ENCODE measurements around the gene NCKAP5.

The NCKAP5 gene

DNA sequence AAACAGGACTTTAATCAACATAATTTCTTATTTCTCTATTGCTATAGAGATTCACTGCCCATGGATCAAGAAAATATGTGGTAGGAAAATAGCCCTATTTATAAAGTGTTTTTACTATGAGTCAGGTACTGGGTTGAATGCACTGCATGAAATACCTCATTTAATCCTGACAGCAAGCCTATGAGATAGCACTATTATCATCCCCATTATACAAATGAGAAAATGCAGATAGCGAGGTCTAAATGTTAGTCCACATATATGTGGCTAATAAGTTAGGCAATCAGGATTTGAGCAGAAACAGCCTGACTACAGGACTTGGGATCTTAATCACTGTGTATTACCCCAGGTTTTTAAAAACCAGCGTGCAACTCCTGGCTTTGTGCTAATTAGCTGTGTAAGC is 889.8 kb downstream of the NCKAP5 start:
- POLR2A ChIA-PET = no interaction called here
- DNase-seq (ENCODE audit: extremely low spot score) = no peak
- CTCF ChIA-PET = no interaction called here
- TF ChIP-seq, protein P1, sequence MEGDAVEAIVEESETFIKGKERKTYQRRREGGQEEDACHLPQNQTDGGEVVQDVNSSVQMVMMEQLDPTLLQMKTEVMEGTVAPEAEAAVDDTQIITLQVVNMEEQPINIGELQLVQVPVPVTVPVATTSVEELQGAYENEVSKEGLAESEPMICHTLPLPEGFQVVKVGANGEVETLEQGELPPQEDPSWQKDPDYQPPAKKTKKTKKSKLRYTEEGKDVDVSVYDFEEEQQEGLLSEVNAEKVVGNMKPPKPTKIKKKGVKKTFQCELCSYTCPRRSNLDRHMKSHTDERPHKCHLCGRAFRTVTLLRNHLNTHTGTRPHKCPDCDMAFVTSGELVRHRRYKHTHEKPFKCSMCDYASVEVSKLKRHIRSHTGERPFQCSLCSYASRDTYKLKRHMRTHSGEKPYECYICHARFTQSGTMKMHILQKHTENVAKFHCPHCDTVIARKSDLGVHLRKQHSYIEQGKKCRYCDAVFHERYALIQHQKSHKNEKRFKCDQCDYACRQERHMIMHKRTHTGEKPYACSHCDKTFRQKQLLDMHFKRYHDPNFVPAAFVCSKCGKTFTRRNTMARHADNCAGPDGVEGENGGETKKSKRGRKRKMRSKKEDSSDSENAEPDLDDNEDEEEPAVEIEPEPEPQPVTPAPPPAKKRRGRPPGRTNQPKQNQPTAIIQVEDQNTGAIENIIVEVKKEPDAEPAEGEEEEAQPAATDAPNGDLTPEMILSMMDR (IDR thresholded peaks at IDR 0.05; ENCODE audit: control extremely low read depth, extremely low read depth, low read depth, missing control alignments) = no peak

DNA sequence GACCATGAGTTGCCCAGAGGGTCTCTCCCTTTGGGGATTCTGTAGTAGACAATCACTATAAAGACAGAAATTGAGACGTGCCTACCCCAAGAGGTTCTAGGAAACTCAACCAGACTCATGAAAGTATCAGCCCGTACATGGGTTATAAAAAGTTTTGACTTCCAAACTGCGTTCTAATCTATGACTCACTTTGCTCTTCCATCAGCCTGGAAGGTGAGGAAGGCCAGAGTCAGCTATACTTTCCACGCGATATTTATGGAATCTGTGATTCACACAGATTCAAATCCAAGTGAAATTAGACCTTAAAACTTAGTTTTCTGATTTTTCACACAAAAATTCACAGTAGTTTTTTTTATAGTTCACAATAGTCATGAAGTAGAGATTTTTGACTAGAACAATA is 890.6 kb downstream of the NCKAP5 start:
- ChIA-PET CTCF (interaction anchor here (1.0 to 1.7 kb wide), 2 partner anchors 9 to 13 kb away, joined by 3 to 4 read pairs; no protein-coding TSS in a partner anchor), POLR2A (no interaction called here)
- TF ChIP-seq, protein P1 (IDR thresholded peaks at IDR 0.05; ENCODE audit: control extremely low read depth, extremely low read depth, low read depth, missing control alignments) = no peak
- no peak for DNase-seq (ENCODE audit: extremely low spot score)

DNA sequence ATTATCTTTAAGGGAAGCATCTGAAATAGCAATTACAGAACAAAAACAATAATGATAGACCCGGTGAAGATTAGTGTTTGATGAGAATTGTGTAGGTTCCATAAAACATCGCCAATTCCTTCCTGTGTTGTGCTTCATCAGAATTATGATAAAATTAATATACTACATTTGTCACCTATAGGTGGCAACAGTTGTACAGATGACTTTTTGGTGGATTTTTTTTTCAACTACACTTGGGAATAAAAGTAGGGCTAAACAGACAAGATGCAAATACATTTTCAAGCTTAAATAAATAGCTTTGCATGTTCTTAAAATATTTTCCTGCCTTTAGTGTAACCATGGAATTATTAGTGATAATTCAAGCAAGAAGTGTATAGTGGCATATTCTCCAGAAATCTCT is 891.3 kb downstream of the NCKAP5 start:
- DNase-seq (ENCODE audit: extremely low spot score) = no peak
- ChIA-PET CTCF (interaction anchor here (1.0 to 1.7 kb wide), 2 partner anchors 10 to 13 kb away, joined by 3 to 4 read pairs; no protein-coding TSS in a partner anchor), POLR2A (no interaction called here)
- TF ChIP-seq, protein P1 (IDR thresholded peaks at IDR 0.05; ENCODE audit: control extremely low read depth, extremely low read depth, low read depth, missing control alignments) = no peak

- TF ChIP-seq, protein P1 (IDR thresholded peaks at IDR 0.05; ENCODE audit: control extremely low read depth, extremely low read depth, low read depth, missing control alignments) = no peak
- CTCF ChIA-PET = no interaction called here
- DNase-seq (ENCODE audit: extremely low spot score) = no peak
- POLR2A ChIA-PET = no interaction called here
These were observed 897.0 kb downstream of the NCKAP5 start for GRCh38 chr2:132671151-132671835.

- POLR2A ChIA-PET = no interaction called here
- TF ChIP-seq, protein P1 (IDR thresholded peaks at IDR 0.05; ENCODE audit: control extremely low read depth, extremely low read depth, low read depth, missing control alignments) = no peak
- CTCF ChIA-PET = no interaction called here
- no peak for DNase-seq (ENCODE audit: extremely low spot score)
These were observed 897.6 kb downstream of the NCKAP5 start for GRCh38 chr2:132670496-132671150.

GRCh38 chr2:132669908-132670495 is 898.3 kb downstream of the NCKAP5 start, which contains the start of gene LYPD1:
Gene LYPD1 (minus strand): TSS chr2:132670205. CDS start chr2:132669932, 273 bp downstream.
- ChIA-PET POLR2A (no interaction called here), CTCF (no interaction called here)
- TF ChIP-seq, protein P1 (IDR thresholded peaks at IDR 0.05; ENCODE audit: control extremely low read depth, extremely low read depth, low read depth, missing control alignments) = no peak
- no peak for DNase-seq (ENCODE audit: extremely low spot score)
